HepG2 (cell line): Measurements from ENCODE around the gene ARMH3. TPM values are rescaled to one million over a fixed set of nuclear protein-coding genes. Genes with fewer than 3 reads are reported as not detected.

Experiments used
- ATF1 ChIP-seq: IDR thresholded peaks from 2 replicates; pipeline ENCODE4 v1.6.1; 2016; ENCODE audit warnings: mild to moderate bottlenecking, control low read depth
- EP300 ChIP-seq, 3 experiments: sonication (generic) in 1 of 3; formaldehyde crosslinking in 1 of 3; IDR thresholded peaks; 2 replicates each; pipeline versions ENCODE4 v1.5.1 to v1.6.1; 2011 to 2020; ENCODE audit warnings: low read depth in 2 of 3, low read length in 2 of 3, borderline replicate concordance in 1 of 3, improper control_type of control experiment in 1 of 3, mild to moderate bottlenecking in 1 of 3, missing genetic modification reagents in 1 of 3, moderate library complexity in 1 of 3
- SP5 ChIP-seq: IDR thresholded peaks from 2 replicates; pipeline ENCODE4 v1.6.1; 2016; ENCODE audit warnings: low read depth, borderline replicate concordance
- ZNF674 ChIP-seq: sonication (generic); formaldehyde crosslinking; IDR thresholded peaks from 2 replicates; pipeline ENCODE4 v1.5.0; 2020; ENCODE audit warnings: low read depth, mild to moderate bottlenecking, missing genetic modification reagents
- ZNF782 ChIP-seq: sonication (generic); formaldehyde crosslinking; IDR thresholded peaks from 2 replicates; pipeline ENCODE4 v1.4.0; 2020; ENCODE audit warnings: missing genetic modification reagents, mild to moderate bottlenecking, borderline replicate concordance
- polyA plus RNA-seq, 8 experiments: library from polyadenylated mRNA; depleted of rRNA in 3 of 8; stranded (reverse) in 7 of 8; unstranded in 1 of 8; fragments of >200 nt; fragmentation: Illumina TruSeq in 4 of 8; extraction: Trizol in 4 of 8; gene quantifications; 2 replicates each; pipeline versions ENCODE4 v1.2.1 to v1.2.3, GENCODE V29; 2011 to 2016; ENCODE audit warnings: low read depth in 4 of 8, missing spikeins in 1 of 8, mixed read lengths in 1 of 8; ENCODE audit not compliant: insufficient read depth in 1 of 8
- total RNA-seq, 5 experiments: library from RNA; depleted of rRNA; stranded (reverse); fragments of >200 nt; fragmentation: Illumina TruSeq; extraction: Trizol; gene quantifications; 2 replicates each; pipeline ENCODE4 v1.2.3, GENCODE V29; 2016; ENCODE audit warnings: low read depth in 1 of 5
- TF ChIP-seq, protein P1 (sequence below): sonication (generic); formaldehyde crosslinking; IDR thresholded peaks from 2 replicates; pipeline ENCODE4 v1.4.0; 2020; ENCODE audit warnings: missing genetic modification reagents
- TF ChIP-seq, protein P2 (sequence below): sonication (generic); formaldehyde crosslinking; IDR thresholded peaks from 2 replicates; pipeline ENCODE4 v1.4.0; 2020; ENCODE audit warnings: missing genetic modification reagents, borderline replicate concordance
- TF ChIP-seq, protein P3 (sequence below): sonication (generic); formaldehyde crosslinking; IDR thresholded peaks from 2 replicates; pipeline ENCODE4 v1.4.0; 2020; ENCODE audit warnings: mild to moderate bottlenecking, missing genetic modification reagents
- TF ChIP-seq, protein P4 (sequence below): sonication (generic); formaldehyde crosslinking; IDR thresholded peaks from 2 replicates; pipeline ENCODE4 v1.5.1; 2020; ENCODE audit warnings: missing genetic modification reagents, mild to moderate bottlenecking, borderline replicate concordance
- TF ChIP-seq, protein P5 (sequence below): sonication (generic); formaldehyde crosslinking; IDR thresholded peaks from 2 replicates; pipeline ENCODE4 v1.4.0; 2020; ENCODE audit warnings: missing genetic modification reagents
- TF ChIP-seq, protein P6 (sequence below): IDR thresholded peaks from 2 replicates; pipeline ENCODE4 v1.6.1; 2018; ENCODE audit warnings: missing genetic modification reagents
- TF ChIP-seq, protein P7 (sequence below): sonication (generic); formaldehyde crosslinking; IDR thresholded peaks from 2 replicates; pipeline ENCODE4 v1.5.0; 2020; ENCODE audit warnings: missing genetic modification reagents, mild to moderate bottlenecking, borderline replicate concordance

Gene ARMH3
- total and polyA plus RNA-seq, 2 of the 13 experiments (the other 11 are each of a cell fraction or from before 2014, with no cell fraction given) = 8.4 to 16.9 TPM

DNA sequence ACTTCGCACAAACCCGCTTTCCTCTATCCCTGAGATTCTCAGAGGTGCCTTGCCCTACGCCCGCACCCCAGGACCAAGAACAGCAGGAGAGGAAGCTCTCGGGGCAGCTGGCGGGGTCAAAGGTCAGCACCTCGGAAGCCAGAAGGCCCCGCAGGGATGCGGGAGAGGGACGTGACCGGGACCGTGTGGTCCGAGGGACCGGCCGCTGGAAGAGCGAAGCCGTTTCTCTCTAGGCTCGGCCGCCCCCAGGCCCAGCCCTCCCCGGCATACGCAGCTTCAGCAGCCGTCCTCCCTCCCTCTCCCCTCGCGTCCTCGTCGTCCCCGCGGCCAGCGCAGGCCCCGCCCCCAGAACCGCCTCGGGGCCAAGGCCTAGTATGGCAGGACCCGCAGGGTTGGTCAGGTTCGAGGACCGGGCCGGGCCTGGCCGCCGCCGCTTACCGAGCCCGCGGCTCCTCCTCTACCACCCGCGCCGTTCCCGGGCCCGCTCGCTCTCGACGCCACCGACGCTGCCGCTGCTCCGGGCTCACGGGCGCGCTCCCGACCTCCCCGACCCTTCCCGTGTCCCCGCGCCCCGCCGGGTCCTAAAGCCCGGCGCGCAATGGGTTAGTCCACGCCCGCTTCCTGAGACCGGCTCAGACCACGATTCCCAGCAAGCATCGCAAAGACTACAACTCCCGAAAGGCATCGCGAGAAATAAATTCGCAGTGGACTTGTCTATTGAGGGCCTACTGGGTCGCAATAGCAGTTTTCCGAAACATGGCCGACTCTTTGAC, at the start of gene ARMH3 (continued):
- TF ChIP-seq, protein P1, sequence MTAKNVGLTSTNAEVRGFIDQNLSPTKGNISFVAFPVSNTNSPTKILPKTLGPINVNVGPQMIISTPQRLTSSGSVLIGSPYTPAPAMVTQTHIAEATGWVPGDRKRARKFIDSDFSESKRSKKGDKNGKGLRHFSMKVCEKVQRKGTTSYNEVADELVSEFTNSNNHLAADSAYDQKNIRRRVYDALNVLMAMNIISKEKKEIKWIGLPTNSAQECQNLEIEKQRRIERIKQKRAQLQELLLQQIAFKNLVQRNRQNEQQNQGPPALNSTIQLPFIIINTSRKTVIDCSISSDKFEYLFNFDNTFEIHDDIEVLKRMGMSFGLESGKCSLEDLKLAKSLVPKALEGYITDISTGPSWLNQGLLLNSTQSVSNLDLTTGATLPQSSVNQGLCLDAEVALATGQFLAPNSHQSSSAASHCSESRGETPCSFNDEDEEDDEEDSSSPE (CRISPR knock-in tag) = peak; percentile 78
- TF ChIP-seq, protein P2, sequence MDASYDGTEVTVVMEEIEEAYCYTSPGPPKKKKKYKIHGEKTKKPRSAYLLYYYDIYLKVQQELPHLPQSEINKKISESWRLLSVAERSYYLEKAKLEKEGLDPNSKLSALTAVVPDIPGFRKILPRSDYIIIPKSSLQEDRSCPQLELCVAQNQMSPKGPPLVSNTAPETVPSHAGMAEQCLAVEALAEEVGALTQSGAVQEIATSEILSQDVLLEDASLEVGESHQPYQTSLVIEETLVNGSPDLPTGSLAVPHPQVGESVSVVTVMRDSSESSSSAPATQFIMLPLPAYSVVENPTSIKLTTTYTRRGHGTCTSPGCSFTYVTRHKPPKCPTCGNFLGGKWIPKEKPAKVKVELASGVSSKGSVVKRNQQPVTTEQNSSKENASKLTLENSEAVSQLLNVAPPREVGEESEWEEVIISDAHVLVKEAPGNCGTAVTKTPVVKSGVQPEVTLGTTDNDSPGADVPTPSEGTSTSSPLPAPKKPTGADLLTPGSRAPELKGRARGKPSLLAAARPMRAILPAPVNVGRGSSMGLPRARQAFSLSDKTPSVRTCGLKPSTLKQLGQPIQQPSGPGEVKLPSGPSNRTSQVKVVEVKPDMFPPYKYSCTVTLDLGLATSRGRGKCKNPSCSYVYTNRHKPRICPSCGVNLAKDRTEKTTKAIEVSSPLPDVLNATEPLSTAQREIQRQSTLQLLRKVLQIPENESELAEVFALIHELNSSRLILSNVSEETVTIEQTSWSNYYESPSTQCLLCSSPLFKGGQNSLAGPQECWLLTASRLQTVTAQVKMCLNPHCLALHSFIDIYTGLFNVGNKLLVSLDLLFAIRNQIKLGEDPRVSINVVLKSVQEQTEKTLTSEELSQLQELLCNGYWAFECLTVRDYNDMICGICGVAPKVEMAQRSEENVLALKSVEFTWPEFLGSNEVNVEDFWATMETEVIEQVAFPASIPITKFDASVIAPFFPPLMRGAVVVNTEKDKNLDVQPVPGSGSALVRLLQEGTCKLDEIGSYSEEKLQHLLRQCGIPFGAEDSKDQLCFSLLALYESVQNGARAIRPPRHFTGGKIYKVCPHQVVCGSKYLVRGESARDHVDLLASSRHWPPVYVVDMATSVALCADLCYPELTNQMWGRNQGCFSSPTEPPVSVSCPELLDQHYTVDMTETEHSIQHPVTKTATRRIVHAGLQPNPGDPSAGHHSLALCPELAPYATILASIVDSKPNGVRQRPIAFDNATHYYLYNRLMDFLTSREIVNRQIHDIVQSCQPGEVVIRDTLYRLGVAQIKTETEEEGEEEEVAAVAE (CRISPR knock-in tag) = peak; percentile 60; the same call in 1 of the 2 replicates
- TF ChIP-seq ZNF674 (CRISPR knock-in tag) (no peak), ZNF782 (peak; percentile 24; the same call in 1 of the 2 replicates), EP300 (IDR thresholded peaks at IDR 0.05; ENCODE audit: low read depth in 2 of 2, low read length in 2 of 2) (0 out of 4 replicates have a peak, but pooled peaks of 1 of the 2 experiments have one; percentile 15), EP300 (CRISPR knock-in tag; IDR thresholded peaks at IDR 0.05; ENCODE audit: borderline replicate concordance) (0 out of 2 replicates have a peak, but pooled peaks have one; percentile 18), ATF1 (CRISPR knock-in tag) (peak; percentile 60; the same call in 1 of the 2 replicates), SP5 (CRISPR knock-in tag) (peak; percentile 54; the same call in 1 of the 2 replicates)
- TF ChIP-seq, protein P3, sequence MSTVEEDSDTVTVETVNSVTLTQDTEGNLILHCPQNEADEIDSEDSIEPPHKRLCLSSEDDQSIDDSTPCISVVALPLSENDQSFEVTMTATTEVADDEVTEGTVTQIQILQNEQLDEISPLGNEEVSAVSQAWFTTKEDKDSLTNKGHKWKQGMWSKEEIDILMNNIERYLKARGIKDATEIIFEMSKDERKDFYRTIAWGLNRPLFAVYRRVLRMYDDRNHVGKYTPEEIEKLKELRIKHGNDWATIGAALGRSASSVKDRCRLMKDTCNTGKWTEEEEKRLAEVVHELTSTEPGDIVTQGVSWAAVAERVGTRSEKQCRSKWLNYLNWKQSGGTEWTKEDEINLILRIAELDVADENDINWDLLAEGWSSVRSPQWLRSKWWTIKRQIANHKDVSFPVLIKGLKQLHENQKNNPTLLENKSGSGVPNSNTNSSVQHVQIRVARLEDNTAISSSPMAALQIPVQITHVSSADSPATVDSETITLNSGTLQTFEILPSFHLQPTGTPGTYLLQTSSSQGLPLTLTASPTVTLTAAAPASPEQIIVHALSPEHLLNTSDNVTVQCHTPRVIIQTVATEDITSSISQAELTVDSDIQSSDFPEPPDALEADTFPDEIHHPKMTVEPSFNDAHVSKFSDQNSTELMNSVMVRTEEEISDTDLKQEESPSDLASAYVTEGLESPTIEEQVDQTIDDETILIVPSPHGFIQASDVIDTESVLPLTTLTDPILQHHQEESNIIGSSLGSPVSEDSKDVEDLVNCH (CRISPR knock-in tag) = peak; percentile 70; the same call in 1 of the 2 replicates
- TF ChIP-seq, protein P4, sequence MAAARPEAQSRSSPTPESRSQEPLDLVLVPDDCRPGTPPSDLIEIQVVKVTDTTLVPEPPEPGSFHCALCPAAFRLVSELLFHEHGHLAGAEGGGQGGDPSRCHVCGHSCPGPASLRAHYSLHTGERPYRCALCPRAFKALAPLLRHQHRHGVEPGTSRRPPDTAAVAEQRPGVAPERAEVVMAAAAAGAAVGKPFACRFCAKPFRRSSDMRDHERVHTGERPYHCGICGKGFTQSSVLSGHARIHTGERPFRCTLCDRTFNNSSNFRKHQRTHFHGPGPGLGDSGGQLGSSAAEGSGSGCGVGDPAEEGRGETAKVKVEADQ = peak; percentile 65
- TF ChIP-seq, protein P5, sequence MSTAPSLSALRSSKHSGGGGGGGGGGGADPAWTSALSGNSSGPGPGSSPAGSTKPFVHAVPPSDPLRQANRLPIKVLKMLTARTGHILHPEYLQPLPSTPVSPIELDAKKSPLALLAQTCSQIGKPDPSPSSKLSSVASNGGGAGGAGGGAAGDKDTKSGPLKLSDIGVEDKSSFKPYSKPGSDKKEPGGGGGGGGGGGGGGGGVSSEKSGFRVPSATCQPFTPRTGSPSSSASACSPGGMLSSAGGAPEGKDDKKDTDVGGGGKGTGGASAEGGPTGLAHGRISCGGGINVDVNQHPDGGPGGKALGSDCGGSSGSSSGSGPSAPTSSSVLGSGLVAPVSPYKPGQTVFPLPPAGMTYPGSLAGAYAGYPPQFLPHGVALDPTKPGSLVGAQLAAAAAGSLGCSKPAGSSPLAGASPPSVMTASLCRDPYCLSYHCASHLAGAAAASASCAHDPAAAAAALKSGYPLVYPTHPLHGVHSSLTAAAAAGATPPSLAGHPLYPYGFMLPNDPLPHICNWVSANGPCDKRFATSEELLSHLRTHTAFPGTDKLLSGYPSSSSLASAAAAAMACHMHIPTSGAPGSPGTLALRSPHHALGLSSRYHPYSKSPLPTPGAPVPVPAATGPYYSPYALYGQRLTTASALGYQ (CRISPR knock-in tag) = peak; percentile 91
- TF ChIP-seq, protein P6, sequence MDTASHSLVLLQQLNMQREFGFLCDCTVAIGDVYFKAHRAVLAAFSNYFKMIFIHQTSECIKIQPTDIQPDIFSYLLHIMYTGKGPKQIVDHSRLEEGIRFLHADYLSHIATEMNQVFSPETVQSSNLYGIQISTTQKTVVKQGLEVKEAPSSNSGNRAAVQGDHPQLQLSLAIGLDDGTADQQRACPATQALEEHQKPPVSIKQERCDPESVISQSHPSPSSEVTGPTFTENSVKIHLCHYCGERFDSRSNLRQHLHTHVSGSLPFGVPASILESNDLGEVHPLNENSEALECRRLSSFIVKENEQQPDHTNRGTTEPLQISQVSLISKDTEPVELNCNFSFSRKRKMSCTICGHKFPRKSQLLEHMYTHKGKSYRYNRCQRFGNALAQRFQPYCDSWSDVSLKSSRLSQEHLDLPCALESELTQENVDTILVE (CRISPR knock-in tag) = peak; percentile 97
- TF ChIP-seq, protein P7, sequence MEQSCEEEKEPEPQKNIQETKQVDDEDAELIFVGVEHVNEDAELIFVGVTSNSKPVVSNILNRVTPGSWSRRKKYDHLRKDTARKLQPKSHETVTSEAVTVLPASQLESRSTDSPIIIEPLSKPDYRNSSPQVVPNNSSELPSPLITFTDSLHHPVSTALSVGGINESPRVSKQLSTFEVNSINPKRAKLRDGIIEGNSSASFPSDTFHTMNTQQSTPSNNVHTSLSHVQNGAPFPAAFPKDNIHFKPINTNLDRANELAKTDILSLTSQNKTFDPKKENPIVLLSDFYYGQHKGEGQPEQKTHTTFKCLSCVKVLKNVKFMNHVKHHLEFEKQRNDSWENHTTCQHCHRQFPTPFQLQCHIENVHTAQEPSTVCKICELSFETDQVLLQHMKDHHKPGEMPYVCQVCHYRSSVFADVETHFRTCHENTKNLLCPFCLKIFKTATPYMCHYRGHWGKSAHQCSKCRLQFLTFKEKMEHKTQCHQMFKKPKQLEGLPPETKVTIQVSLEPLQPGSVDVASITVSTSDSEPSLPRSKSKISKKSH = 0 out of 2 replicates have a peak, but pooled peaks have one; percentile 14
